ENCODE measurements around the gene MPRIP.

Gene MPRIP

DNA sequence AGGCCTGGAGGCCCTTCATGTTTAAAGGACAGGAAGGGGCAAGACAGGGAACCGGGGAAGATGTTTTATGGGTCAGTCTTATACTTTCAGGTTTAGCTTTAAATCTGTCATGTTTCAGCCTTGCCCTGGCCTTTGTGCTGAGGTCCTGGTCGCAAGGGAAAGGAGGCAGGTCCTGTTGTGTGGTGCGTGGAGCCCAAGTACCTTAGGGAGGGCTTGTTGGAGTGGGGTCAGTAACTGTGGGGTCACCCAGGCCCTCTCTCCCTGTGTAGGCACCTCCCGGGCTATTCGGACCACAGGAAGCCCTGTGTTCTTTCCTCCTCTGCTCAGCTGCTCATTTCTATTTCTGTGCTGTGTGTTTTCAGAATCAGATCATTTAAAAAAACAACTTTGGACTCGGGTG, 42.7 kb downstream of the MPRIP start:
- no peak for DNase-seq (ENCODE audit: low read depth in 3 of 3)

DNA sequence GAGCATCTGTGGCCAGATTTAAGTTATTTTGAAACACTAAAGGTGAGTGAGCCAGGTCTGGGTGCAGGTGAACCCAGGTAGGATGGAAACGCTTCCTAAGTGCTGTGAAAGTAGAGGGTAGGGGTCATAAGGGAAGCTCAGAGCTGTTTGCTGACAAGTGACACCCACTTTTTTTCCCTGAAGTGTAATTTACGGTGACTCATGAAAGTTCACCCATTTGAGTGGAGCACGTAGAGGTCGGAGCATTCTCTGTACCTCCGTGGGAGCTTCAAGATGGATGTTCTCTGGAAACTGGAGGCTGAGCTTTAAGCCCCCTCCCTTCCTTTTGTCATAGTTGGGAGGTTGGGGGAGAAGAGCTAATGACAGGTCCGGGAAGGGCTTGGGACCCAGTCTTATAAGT, 44.3 kb downstream of the MPRIP start:
- DNase-seq (ENCODE audit: low read depth in 3 of 3), result no peak

DNA sequence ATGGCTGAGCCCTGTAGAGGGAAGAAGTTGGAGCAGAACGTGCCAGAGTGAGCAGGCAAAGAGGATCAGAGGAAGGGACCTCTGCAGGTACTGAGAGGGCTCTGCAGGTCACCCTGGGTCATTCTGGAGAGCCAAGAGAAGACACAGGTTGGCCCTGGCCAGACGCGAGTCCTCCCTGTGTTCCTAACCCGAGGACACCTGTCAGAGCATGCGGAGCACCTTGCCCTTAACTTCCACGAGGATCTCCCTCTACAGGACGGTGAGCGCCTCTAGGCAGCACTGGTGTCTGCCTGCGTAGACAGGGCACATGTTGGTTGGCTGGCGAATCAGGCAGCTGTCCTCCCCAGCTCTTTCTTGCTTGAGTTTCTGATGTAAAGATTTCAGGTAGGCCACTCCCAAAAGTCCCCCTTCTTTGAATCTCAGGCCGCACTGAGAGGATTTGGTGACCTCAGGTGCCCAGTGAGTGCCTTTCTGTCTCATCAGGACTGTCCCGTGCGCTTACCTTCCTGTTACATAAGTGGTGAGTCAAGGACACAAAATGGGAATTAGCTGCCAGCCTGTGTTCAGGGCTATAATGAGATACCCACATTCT, 45.3 kb downstream of the MPRIP start:
- DNase-seq (ENCODE audit: low read depth in 3 of 3), result no peak

DNA sequence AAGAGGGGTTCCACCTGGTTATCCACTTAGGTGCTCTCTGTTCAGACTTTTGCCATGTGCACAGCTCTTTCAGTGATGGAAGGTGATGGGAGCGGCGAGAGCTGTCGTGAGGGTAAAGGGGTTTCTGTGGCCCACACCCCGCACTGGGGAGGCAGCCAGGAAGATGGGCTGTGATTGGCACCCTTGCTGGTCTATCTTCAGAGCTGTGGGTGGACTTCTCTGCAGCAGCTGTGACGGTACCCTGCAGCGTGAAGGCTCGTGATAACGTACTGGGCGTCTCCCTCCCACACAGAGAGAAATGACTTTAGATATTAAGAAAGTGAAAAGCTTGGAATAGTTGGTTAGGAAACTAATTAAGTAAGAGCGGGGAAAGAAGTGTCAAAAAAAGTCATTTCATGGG, 45.8 kb downstream of the MPRIP start:
- DNase-seq (ENCODE audit: low read depth in 3 of 3), result no peak

DNA sequence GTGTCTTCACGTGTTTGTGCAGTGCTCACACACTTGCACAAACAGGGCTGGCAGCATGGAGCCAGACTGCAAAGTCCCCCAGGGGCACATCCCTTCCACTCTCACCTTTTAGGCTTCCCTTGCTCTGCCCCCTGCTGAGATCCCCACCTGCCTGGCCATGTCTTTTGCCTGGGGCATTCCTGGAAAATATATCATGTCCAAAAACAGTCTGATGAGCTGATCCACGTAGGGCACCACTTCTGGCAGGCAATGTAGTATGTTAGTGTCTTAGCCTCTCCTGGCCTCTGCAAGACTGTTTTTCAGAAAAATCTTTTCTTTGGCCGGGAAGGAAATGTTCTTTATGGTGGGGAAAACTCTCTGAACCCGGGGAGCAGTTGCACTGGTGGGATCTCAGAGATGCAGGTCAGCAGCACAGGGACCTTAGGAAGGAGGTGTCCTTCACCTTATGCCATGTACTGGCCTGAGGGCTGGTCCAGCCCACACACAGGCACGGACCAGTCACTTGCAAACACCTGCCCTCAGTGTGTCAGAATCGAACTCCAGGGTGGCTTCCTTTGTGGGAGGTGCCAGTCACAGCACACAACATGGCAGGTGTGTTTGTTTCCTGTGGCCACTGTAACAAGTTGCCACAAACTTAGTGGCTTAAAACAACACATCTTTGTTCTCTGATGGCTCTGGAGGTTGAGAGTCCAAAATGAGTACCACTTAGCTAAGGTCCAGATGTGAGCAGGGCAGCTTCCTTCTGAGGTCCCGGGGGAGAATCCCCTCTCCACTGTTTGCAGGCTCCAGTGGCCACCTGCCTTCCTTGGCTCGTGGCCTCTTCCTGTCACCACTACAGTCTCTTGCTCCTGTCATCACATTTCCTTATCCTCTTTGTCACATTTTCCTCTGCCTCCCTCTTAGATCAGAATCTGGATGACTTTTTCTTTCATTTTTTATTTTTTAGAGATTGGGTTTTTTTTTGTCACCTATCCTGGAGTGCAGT, 46.6 kb downstream of the MPRIP start:
- DNase-seq (ENCODE audit: low read depth in 3 of 3), result no peak

DNA sequence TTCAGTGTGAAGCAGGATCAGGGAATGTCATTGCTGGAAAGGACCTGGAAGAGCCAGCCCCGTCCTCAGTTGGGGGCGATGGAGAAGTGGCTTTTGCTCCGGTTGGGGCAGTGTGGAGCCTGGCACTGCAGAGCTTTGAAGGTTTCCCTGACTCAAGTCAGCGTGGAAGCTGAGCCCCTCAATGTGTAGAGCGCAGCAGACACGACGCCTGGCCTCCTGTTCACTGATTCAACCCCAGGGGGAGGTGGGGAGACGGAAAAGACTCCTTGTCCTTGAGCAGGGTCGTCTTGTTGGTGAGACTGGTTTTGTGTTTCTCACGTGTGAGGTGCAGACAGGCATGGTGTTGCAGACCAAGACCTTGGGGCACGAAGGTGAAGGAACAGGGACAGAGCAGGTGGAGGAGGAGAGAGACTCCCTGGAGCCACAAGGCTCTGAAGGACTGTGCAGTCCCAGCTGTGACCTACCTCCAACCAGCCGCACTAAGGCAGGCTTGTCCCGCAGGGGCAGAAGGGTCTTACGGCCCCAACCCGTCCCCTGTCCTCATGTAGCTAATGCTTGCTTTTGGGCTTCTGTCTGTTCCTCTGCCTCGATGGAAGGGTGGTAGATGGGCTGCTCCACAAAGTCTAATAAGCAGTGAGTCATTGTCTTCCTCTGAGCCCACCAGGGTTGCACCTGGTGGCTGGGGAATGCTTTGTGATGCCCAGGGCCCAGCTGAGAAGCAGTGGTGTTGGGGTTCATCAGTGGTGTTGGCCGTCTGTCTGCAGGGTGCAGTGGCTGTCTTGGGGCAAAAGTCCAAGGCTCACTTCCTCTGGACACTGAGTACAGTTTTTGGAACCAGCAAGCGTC, 47.8 kb downstream of the MPRIP start:
- DNase-seq (ENCODE audit: low read depth in 3 of 3), result no peak

DNA sequence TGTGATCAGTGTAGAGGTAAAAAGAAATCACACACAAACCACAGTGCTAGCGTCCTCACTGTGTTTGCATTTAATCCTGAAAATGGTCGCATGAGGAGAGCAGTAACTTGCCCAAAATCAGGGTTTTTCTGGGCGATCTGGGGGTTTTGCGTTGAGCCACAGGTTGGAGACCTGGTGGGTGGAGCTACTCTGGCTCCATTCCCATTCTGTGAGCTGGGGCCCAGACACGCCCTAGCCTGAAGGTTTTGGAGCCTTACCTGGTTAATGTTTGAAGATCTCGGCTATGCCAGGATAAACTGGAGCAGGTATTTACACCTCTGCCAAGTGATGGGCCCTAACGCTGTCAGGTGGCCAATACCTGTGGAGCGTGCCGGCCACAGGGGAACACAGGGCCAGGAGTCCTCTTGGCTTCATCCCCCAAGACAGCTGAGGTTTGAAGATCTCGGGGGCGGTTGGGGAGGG, 48.4 kb downstream of the MPRIP start:
- no peak for DNase-seq (ENCODE audit: low read depth in 3 of 3)

DNA sequence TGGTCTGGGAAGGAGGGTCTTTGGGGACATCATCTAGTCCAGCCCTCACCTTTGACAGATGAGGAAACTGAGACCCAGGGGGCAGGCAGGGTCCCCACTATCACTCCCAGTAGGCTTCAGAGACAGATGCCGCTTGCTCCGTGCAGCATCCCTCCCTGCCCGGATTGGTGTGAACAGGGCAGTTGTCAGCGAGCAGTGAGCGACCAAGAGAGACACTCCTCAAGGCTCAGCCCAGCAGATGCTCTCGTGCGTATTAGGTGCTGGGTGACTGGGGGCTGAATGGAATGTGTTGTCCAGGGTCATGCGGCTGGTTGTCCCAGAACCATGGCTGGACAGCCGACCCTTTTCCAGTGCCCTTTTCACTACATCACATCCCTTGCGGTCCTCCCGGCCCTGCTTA, 49.0 kb downstream of the MPRIP start:
- no peak for DNase-seq (ENCODE audit: low read depth in 3 of 3)

DNA sequence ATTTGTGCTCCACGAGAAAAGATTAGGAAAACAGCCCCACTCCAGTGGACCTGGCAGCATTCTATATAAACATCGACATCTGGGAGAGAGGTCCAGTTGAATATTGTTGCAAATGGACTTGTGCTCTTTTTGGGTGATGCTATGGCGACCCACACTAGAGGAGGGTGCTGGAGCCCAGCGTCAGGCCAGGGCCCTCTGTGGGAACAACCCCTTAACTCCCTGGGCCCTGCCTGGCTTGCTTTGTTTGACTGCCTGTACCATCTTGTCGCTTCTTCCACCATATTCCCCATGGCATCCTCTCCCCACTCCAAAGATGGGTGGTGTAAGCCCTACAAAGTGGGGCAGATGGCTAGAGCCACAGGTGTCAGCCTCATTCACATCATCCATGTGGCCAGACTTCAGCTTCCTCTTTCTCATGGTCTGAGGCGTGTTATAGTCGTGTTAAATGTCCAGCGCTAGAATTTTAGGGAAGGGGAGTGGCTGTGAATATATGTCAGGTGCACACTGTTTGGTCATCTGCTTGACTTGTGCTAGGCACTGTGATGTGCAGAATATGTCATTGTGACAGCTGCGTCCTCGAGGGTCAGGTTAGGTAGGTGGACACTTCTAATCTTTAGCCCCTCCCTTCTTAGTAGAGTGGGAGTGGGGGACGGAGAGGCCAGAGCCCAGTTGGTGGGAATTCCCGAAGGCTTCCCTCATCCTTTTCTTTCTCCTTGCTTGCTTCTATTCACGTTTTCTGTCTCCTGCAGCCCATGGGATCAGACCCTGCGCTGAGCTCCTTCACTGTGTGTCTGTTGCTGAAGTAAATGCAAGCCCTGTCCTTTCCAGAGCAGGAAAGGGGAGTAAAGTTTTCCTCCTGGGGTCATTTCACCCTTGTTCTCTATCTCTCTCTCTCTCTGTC, 49.8 kb downstream of the MPRIP start:
- DNase-seq (ENCODE audit: low read depth in 3 of 3), result no peak

DNA sequence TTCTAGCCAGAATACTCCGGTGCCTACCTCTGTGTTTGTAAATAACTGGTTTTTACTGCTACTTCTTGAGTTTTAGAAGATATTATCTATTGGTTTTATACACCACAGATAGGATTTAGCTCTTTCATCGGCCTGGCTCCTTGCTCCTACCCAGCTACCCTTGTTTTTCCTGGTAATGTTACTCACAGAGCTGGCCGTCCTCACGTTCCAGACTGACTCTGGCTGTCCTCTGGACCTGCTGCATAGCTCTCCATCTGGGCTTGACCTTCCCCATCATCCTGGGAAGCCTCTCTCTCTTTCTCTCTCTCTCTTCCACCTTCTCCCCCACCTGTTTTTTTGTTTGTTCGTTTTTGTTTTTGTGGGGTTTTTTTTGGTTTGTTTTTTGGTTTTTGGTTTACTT, 51.5 kb downstream of the MPRIP start:
- DNase-seq (ENCODE audit: low read depth in 3 of 3), result no peak

DNA sequence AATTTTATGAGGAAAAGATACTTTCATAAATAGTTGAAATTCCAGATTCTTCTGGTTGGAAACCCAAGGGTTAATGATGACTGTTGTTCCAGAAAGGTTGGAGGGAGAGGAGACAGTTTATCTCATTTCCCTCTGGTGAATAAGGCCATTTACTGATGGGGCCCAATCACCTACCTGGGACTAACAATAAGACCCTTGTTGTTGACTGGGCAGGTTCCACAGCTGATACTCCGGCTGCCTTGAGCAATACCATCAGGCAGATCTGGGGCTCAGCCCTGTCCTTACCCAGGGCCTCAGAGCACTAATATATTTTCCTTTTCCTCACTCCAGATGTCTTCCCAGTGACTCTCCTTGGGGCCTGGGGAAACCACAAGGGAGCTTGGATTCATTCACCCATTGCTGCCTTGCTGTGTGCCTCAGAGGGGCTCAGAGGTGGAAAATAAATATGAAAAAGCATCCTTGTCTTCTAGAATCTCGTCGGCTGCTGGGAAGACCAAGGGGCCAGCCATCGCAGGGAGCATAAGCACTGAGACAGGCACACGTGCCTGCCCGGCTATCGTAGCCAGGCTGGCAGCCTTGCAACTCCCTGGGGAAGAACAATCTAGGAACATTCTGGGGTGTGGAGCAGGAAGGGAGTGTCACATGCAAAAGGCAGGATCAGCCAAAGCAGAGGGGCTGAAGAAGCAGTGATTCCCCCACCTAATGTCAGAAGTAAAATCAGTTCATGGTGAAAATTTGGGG, 54.4 kb downstream of the MPRIP start:
- DNase-seq (ENCODE audit: low read depth in 3 of 3), result no peak

DNA sequence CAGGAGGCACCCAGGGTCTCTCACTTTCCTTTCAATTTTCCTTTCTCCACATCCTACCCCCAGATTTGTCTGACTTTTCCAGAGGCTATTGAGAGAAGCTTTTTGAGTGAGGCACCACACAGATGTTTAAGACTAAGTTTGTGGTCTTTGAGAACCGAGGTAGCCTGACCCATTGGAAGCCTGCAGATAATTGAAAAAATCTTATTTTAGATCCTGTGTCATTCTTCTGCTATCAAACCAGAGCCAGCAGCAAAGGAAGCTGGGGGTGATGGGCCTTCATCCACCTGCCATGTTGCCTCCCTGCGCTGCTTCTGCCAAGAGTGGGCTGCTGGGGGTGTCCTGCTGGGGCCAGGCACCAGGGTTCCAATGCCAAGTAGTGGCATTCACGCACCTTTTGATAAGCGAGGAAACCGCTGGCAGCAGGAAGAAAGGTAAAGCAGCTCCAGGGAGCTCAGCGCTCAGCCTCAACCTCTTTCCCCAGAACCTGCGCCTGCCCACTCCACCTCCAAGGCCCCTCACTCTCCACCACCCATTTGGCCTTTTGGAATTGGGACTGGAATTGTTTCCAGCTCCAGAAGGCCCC, 55.6 kb downstream of the MPRIP start:
- no peak for DNase-seq (ENCODE audit: low read depth in 3 of 3)

DNA sequence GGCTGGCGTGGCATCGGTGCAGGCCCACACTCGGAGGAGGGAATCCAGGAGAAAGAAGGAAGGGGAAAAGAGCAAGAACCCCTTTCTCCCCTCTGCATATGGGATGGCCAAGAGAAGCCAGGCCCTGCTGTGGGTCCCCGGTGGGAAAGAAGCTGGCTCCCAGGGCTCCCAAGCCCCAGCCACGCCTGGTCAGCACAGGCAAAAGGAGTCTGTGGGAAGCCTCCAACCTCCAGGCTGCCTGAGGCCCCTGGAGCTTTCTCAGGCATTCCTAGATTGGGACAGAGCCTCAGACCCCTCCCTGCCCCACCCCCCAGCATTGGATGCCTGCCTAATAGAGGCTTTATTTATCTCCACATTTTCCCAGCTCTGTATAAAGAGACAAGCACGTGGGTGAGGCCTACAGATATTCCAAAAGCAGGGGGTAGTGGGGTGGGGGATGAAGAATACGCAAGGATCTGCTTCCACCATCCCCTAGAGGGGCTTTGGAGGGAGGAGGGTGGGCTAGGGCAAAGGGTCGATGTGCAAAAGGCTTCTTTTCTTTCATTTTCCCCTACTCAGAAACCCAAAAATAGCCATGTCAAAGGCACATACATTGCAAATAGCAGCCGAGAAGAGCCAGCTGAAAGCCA, 56.4 kb downstream of the MPRIP start:
- no peak for DNase-seq (ENCODE audit: low read depth in 3 of 3)

DNA sequence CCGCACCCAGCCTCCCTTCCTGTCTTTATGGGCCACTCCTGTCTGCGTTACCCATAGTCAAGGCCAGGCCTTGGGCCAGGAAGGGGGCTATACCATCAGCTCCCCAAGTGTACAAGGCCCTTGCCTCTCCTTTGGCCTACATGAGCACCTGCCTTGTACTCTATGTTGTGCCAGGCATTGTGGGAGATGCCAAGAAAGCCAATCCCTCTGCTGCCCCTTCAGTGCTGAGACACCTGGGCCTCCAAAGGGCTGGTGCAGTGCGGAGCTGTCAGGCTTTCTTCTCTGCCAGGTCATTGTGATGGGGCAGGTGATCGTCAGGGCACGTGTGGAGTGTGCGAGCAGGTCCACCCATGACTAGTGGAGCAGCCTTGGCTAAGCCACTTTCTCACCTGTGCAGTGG, 59.9 kb downstream of the MPRIP start:
- DNase-seq (ENCODE audit: low read depth in 3 of 3), result no peak

DNA sequence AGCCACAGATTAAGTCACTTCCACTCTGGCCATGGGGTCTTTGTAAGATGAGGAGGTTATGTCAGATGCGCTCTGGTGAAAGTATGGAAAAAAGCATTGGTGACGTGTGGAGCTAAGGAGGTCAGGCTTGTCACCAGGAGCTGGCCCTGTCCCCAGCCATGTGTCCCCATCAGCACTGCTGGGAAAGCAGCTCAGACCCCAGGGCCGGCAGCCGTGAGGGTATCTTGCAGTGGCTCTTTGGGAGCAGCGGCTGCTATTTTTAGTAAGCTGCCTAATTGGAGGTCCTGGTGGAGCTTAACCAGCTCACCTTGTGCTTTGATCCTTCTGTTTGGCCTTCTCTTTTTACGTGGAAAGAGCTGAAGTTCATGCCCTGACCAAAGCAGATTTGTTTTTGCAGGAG, 60.9 kb downstream of the MPRIP start:
- DNase-seq (ENCODE audit: low read depth in 3 of 3), result no peak

DNA sequence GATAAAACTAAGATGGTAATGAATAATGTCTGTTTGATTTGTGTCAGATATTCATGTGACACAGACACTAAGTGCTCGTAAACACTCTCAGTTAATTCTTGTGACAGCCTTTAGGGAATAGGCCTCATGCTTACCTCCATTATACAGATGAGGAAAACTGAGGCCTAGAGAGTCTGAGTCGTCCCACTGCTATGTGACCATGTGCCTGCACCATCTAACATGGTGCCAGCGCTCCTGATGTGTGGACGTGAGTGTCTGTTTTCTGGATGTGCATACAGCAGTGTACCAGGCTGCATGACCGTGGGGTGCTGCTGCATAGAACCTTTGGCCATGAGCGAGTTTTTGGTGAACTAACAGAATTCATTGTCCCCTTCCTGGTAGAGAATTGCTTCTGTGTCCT, 61.8 kb downstream of the MPRIP start:
- no peak for DNase-seq (ENCODE audit: low read depth in 3 of 3)

DNA sequence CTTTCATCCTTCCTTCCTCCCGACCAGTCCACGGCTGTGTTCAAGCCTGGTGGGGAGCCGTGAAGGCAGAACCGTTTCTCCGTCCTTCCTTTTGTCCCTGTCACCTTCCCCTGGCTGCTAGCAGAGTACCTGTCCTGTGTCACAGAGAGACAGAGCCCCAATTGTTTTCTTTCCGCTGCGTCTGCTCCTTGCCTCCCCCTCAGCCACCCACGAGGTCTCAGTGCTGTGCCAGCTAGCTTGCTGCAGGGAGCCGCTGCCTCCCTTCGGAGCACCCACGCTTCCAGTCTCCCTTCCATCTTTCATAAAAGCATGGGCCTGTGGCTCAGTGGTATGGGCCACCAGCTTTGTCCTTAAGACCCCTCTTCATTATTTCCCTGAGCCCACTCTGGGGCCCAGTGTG, 62.2 kb downstream of the MPRIP start:
- no peak for DNase-seq (ENCODE audit: low read depth in 3 of 3)

DNA sequence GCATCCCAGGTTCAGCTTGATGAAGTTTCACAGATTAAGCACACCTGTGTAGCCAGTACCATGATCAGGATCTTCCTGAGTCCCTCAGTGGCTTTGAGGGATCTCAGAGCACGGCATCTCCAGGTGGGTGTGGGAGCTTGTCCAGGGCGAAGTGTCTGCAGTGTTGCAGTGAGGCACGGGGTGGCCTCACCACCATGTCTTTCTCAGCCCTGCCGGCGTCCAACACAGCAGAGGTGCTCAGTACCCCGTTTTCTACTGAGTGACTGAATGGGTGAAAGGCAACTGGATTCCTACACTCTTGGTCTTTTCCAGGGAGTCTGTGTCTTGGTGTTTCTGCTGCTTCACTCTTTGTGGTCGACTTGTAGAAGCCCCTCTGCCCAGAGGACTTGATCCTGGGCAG, 63.7 kb downstream of the MPRIP start:
- DNase-seq (ENCODE audit: low read depth in 3 of 3), result no peak

DNA sequence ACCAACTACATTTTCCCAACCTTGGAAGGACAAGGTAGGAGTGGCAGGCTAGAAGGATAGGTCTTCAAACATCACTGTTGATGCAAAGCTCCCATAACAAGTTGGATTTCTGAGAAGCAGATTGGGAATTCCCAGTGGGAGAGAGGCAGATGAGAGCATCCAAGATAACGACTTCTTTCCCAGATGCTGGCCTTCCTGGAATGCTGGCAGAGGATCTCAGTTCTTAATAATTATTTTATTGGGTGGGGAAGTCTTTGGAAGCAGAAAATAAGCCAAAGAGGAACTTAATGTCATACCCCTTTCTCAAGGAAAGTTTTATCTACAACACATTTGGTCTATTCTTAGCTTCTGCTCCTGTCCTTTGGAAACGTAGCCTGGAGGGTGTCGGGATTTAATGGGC, 64.5 kb downstream of the MPRIP start:
- no peak for DNase-seq (ENCODE audit: low read depth in 3 of 3)

DNA sequence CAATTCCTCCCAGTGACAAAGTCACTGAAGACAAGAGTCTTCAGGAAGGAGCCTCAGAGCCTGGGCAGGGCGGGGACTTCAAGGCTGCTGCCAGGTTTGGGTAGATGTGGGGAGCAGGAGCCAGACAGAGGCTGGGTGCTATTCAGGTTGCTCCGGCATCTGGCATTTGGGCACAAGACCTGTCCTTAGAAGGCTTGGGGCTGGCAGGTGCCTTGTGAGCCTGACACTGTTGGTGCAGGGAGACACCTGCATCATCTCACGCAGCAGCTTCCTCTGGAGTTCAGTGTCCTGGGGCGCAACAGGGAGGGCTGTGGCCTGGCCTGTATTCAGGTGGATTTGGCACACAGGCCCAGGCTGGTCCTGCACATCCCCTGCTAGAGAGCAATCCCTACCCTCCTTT, 65.0 kb downstream of the MPRIP start:
- no peak for DNase-seq (ENCODE audit: low read depth in 3 of 3)
